Stimulated activated CD4-positive, alpha-beta T cell treated with anti-CD3 and anti-CD28 coated beads, Interleukin-4, amount 100 ng/mL, for 48 hours (primary cell): Measurements from ENCODE around the gene NDUFB11.

Experiments
- DNase-seq, 2 donors: peaks; one replicate each; pipeline ENCODE4 v3.0.0-alpha.2; 2020; ENCODE audit warnings: low read depth in 2 of 2

NDUFB11 gene

DNA sequence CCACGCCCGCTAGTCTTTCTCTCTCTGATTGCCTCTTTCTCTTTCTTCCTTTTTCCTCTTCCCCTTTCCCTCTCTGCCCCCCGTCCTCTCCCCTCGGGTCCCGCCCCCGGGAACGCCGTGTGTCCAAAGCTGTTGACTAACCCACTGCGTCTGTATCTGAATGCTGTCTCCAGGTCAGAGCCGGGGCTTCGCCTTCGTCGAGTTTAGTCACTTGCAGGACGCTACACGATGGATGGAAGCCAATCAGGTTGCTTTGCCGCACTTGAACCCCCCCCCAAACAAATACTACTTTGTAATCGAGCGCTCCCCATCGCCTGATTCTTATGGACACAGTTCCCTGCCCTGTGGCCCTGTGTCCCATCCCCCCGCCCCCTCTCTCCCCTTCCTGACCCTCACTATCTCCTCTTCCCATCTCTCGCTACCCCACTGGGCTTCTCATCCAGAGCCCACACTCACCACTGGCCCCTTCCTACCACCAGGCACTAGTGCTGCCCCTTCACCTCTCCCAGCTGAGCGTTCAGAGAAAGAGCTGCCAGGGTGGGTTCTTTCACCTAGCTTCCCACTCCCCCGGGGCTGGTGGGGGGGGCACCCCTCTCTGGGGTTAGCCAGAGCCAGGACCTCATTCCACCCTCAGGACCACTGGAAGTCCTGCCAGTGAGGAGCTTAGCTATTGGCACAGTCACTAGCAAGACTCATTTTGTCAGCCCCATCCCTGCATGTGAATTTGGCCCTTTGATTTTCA is 30.5 kb upstream of the NDUFB11 start:
- DNase-seq = no peak

DNA sequence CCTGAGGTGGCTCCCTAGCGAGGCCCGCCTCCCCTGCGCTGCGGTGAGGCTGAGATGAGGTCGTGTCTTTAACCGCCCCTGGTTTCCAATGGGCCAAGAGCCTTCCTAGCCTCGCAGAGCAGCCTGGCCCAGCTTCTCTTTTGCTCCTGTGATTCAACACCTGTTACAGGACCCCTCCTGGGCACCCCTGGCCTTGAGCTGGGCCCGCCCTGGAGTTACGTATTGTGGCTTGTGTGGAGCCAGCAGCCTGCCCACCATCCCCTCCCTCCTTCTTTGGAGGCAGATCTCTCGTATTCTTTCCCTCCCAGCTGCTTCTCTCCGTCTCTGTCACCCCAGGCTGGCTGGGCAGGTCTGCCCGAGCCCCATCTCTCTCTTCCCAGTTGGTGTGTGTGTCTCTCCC is 29.9 kb upstream of the NDUFB11 start:
- DNase-seq = no peak

DNA sequence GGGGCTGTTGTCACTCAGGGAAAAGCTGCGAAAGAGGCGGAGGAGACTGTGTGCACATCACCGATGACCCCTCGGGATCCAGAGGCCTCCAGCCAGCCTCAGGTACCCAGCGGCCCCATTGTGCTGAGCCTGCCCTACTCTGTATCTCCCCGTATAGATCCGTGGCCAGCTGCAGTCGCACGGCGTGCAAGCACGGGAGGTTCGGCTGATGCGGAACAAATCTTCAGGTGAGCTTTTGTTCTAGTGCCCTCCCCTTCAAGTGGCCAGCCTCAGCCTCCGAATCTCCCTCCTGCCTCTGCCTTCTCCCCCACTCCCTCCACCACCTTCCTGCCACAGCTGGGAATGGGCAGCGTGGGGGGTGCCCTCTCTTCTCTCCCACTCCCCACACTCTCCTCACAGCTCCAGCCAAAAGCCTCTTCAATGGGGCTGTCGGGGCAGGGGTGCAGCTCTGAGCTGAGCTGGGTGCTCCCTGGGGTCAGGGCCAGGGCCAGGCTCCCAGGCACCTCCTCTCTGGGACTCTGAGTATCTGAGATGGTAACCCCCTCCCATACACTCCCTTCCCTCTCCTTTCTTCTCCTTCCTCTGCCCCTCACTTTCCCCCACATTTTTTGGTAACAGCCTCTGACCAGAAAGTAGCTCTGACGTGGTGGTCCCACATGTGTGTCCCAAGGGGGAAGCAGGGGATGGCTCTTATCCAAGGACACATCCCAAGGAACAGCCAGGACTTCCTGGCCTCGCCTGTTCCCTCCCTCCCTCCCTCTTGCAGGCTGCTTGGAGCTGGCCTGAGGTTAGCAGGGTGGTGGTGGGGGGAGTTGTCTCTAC is 28.7 kb upstream of the NDUFB11 start:
- no peak for DNase-seq

DNA sequence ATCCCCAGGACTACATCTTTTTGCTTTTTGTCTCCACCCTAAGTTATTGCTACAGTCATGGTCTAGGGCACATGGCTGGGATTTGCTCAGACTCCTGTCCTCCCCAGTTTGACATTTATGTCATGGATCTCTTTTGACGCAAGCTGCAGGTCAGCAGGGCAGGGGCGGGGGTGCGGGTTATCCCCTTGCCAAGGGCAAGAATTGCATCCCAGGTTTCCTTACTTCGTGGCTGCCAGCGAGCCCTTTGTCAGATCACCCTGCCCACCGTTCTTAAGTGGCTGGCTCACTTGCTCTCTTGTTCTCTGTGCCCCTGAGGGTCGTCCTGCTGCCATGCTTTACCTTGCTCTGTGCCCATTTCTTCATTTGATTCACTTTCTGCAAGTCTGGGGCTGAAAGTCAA is 28.0 kb upstream of the NDUFB11 start:
- no peak for DNase-seq

DNA sequence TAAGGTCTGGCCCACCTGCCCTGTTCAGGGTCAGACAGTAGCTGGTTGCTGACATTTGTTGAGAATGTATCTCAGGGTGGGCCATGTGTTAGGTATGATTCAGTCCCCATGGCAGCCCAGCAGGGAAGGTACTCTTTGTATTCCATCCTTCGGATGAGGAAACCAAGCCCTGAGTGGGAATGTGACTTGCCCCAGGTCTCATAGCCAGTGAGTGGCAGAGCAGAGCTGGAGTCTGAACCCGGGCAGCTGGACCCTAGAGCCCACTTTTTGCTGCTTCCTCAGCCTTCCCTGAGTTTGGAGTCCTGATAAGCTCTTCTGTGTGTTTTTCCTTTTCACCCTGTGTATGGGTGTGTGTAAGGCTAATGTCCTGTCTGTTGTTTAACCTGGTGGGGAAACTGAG is 27.5 kb upstream of the NDUFB11 start:
- no peak for DNase-seq

DNA sequence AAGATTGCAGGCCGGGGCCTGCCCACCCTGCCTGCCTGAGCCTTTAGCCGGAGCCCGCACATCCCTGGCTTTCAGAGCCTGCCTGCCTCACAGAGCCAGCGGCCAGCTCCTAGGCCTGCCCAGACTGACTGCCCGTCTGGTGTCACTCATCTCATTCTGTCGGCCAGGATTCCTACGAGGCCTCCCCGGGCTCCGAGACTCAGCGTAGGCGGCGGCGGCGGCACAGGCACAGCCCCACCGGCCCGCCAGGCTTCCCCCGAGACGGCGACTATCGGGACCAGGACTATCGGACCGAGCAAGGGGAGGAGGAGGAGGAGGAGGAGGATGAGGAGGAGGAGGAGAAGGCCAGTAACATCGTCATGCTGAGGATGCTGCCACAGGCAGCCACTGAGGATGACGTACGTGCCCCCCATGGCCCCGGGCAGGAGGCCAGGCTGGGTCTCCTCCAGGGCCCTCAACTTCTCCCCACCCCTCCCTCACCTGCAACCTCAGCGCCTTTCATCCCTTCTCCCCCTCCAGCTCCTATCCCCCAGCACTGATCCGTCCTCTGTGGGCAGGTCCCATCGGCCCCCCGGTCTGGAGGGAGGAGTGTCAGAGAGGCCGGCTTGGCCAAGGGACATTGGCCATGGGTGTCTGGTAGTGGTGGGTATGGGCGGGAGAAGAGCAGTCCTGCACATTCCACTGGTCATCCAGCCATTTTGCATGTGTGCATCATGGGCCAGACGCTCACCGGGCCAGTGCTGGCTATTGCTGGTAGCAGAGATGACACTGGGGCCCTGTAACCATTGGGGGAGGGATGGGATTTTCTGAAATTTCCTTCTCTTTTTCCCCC is 26.6 kb upstream of the NDUFB11 start:
- DNase-seq = no peak

DNA sequence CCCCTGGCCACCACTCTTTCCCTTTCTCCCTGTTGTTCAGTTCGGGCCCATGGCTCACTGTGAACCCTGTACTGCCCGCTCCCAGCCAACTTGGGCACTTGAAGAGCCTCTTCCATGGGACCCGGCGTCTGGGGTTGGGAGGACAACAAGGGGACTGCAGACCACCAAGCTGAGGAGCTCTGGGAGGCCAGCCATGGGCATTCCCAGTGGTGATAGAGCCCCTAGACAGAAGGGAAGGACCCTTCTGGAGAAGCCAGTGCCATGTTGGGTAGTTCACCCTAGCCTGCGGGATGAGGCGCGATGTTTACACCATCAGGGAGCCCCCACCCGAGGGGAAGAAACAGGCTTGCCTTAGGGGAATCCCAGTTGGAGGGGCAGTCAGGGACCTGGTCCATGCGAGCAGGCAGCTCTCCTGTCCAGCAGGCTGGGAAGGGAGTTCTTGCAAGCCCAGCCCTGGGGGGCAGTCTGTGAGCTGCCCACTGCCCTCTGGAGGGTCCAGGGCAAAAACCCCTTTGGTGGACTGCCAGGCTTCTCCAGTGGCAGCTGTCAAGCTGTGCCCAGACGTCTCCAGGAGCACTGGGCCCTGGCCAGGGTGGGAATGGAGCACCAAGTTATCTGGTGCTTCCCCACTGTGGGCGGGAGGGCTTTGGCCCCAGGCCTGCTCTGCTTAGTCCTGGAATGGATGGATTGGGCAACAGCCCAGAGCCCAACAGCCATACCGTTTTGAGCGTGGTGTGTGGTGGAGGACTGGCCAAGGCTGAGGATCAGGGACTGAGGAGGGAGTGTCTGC is 25.4 kb upstream of the NDUFB11 start:
- DNase-seq = no peak

DNA sequence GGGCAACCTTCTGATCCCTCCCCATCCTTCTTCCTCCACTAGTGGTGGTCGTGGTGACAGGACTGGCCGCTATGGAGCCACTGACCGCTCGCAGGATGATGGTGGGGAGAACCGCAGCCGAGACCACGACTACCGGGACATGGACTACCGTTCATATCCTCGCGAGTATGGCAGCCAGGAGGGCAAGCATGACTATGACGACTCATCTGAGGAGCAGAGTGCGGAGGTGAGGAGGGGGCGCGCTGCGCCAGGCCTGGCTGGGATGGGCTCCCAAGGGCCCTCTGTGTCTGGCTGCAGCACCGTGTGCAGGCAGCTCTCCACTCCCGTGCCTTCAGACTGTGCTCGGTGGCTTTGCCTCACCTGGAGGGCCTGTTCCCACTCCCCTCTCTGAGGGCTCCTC is 24.8 kb upstream of the NDUFB11 start:
- no peak for DNase-seq

DNA sequence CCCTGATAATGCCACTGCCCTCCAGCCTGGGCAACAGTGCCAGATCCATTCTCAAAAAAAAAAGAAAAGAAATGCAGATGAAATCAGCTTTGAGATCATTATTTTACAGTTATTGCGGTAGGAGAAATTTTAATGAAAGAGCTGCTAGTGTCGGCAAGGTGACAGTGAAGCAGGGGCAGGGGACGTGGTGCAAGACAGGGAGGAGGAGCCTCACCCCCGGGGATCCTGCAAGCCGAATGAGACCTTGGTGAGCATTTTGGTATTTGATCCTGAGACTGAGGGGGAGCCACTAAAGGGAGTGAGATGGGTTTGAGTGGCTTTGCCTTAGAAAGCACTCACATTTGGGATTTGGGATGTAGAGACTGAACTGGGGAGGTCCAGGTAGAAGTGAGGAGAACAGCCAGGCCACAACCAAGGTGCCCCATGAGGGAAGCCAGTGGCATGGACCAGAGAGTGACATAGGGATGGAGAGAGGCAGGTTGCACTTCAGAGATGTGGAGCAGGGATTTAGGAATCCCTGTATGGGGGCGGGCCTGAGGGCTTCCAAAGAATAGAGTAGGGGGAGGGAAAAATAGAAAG is 24.1 kb upstream of the NDUFB11 start:
- DNase-seq = no peak

DNA sequence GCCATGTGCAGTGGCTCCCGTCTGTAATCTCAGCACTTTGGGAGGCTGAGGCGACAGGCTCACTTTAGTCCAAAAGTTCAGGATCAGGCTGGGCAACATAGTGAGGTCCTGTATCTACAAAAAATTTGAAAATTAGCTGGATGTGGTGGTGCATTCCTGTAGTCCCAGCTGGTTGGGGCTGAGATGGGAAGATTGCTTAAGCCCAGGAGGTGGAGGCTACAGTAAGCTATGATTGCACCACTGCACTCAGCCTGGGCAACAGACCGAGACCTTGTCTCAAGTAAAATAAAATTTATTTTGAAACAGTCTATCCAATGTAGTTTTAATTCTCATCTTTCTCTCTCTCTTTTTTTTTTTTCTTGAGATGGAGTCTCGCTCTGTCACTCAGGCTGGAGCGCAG is 21.6 kb upstream of the NDUFB11 start:
- no peak for DNase-seq

DNA sequence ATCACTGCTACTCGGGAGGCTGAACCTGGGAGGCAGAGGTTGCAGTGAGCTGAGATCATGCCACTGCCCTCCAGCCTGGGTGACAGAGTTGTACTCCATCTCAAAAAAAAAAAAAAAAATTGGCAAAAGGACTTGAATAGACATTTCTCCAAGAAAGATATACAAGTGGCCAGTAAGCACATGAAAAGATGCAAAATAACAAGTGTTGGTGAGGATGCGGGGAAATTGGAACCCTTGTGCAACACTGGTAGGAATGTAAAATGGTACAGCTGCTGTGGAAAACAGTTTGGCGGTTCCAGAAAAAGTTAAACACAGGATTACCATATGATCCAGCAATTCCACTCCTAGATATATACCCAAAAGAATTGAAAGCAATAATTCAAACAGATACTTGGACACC is 19.9 kb upstream of the NDUFB11 start:
- DNase-seq = no peak

DNA sequence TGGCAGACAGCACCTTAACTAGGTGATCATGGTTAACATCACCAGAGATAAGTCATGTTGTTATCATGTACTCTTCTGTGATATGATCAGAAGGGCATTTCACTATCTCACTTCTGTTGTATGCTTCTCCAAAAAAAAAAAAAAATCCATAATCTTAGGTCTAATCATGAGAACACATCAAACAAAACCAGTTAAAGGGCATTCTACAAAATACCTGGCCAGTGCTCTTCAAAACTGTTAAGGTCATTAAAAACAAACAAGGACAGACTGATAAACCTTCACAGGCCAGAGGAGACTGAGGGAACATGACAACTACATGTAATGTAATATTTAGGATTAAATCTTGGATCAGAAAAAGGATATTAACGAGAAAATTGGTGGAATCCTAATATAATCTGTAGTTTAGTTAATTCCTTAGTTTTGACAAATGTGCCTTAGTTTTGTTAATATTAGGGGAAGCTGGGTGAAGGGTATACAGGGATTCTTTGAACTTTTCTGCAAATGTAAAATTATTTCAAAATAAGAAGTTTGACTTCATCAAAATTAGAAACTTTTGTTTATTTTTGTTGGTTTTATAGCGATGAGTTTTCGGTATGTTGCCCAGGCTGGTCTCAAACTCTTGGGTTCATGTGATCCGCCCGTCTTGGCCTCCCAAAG is 18.6 kb upstream of the NDUFB11 start:
- DNase-seq = no peak

DNA sequence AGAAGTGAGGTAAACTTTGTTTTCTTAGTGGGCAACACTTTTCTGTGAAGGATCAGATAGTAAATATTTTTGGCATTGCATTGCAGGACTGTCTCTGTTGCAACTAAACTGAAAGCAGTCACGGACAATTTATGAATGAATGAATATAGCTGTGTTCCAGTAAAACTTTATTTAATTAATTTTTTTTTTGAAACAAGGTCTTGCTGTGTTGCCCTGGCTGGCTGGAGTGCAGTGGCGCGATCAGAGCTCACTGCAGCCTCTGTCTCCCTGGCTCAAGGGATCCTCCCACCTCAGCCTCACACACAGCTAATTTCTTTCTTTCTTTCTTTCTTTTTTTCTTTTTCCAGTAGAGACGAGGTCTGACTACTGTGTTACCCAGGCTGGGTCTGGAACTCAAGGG is 16.3 kb upstream of the NDUFB11 start:
- DNase-seq = no peak

DNA sequence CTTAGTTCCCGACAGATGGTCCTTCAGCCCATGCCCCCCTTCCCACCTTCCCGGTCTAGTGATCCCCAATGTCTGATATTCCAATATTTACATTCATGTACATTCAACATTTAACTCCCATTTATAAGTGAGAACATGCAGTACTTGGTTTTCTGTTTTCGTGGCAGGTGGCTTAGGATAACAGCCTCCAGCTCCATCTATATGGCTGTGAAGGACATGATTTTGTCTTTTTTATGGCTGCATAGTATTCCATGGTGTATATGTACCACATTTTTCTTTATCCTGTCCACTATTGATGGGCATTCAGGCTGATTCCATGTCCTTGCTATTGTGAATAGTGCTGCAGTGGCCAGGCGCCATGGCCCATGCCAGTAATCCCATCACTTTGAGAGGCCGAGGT is 14.3 kb upstream of the NDUFB11 start:
- DNase-seq = no peak

DNA sequence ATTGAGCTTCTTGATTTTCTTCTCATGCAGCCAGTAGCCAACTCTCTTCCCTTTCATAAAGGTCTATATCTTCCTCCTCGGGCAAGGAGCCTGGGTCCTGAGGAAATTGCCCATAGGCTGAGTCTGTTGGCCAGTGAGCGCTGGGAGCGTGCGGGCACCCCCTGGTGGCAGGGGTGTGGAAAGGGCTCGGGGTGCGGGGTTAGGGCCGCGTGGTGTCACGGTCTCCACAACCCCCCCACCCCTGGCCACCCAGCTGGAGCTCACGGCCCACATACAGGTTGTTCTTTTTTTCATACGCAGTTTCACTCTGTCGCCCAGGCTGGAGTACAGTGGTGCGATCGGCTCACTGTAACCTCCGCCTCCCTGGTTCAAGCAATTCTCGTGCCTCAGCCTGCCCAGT is 13.6 kb upstream of the NDUFB11 start:
- DNase-seq = no peak

DNA sequence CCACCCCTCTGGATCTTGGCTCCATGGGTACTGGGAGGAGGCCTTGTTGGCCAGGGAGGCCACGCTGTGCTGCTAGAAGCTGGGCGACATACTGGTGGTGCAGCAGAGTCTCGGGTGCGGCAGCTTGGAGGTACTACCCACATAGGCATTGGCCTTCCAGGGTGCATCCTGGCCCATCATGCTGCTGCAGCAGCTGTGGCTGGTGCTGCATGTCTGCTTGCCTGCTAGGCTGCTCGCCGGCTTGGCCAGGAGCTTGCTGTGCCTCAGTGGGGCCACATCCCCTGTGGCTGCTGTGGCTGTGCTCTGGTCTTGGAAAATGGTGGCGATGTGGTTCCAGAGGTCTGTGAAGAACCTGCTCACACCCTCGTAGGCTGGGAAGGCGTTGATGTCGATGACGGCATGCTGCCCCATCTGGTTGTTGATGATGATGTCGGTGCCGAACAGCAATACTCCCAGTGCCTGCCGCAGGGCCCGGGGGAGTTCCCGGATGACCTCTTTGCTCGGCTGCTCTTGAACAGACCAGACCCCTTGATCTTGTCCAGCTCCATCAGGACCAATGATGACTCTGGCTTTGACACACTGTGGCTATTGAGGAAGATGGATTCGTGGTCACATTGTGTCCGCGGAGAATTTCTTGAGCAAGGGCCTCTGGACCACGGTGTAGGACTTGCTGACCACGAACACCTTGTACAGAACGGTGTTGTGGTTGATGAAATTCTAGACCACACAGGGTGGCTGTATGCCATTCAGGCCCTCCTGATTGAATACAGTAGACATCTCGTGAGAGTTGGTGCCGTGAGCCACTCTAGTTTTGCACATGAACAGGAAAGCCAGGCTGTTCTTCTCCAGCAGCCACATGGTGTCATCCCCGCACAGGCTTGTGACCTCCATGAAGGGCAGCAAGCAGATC is 12.4 kb upstream of the NDUFB11 start:
- no peak for DNase-seq

DNA sequence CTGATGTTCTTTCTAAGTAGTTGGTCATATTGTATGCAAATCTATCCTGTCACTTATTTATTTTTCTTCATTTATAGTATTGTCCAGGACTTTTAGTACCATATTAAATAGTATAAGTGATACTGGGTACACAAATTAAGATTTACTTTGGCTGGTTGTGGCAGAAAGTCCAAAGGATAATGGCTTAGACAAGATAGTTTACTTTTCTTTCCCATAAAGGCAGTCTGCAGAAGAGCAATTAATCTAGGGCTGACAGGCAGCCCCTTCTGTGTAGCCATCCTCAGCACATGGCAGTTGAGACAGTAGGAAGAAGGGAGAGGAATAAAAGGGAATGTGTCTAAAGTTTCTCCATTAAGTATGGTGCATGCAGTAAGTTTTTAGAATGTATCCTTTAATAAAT is 6.9 kb upstream of the NDUFB11 start:
- DNase-seq = no peak

DNA sequence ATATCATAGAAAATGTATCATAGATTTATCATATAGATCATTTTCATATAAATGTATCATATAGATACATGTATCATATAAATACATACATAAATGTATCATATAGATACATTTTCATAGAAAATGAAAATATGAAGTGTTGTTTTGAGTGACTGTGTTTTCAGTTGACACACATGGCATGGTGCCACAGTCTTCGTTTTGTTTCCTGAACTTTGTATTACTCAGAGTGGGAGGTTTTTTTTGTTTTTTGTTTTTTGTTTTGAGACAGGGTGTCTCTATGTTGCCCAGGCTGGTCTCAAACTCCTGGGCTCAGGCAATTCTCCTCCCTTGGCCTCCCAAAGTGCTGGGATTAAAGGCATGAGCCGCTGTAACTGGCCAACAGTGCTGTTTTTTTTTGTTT is 4.4 kb upstream of the NDUFB11 start:
- DNase-seq = no peak

DNA sequence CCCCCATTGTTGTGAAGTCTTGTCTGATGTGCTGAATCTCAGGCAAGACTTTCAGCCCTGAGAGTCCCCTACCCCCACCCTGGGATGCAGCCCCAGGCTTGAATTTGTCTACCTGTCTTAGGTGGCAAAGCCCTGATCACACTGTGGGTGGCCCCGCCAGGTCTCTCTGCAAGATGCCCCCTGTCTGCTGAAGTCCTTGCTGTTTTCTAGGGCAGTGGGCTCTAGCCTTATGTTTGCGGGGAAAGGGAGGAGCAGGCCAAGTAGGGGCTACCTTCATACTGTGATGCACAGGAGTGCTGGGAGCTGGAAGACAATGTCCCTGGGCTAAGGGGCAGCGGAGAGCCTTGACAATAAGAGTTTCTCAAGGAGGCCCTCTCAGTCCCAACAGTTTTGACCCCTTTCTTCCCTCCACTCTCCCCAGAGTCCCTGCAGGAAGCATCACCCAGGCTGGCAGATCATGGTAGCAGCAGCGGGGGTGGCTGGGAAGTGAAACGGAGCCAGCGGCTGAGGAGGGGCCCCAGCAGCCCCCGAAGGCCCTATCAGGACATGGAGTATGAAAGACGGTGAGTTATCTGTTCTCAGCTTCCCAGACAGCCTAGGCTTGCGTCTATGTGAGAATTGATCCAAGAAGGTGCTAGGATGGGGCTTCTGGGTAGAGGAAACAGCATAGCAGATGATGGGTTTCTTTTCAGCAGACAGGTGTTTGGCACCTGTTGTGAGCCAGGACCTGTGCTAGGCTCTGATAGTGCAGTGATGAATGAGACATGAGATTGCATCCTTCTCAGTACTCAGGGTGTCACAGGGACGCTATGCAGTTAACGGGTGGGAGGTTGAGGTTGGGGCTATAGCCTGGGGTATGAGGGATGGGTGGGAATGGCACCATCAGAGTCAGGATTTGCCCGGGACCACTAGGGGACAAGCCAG is 2.7 kb upstream of the NDUFB11 start:
- no peak for DNase-seq
